Endothelial cell of umbilical vein (primary cell): Measurements from ENCODE around the gene CCDC9B. TPM values are rescaled to one million over a fixed set of nuclear protein-coding genes. Genes with fewer than 3 reads are reported as not detected.

Experiments
- BruUV-seq: library from RNA; stranded (reverse); fragments of 400-500 nt; replicated peaks from 2 replicates; lab custom pipeline; 2021; lab: Mats Ljungman, UMichigan
- CTCF ChIA-PET: fragments of 300-600, 350-600 bp; sonication (Branson Sonifier 250); formaldehyde crosslinking; loops from one replicate; lab custom pipeline; 2021; ENCODE audit warnings: antibody characterized with exemption, inconsistent platforms; lab: Charles Lee
- POLR2A ChIA-PET: fragments of 300-600, 350-600 bp; sonication (Branson Sonifier 250); formaldehyde crosslinking; loops from one replicate; lab custom pipeline; 2021; ENCODE audit warnings: antibody characterized with exemption, inconsistent platforms; lab: Charles Lee
- DNase-seq: peaks from one replicate; pipeline ENCODE4 v3.0.0-alpha.2; 2011; ENCODE audit warnings: low read depth, low spot score
- FAIRE-seq: peaks from 2 replicates; lab custom pipeline; 2011; peaks lifted over from hg19 to GRCh38; lab: Jason Lieb, UNC
- H2AFZ ChIP-seq: 2 replicates; pipeline ENCODE4 v1.6.0; 2012; ENCODE audit warnings: low read depth, low read length, control low read depth, inconsistent platforms
- H3K27ac ChIP-seq: 2 replicates; pipeline ENCODE4 v1.5.1; 2011; ENCODE audit warnings: low read depth, mild to moderate bottlenecking, control low read depth, low read length, moderate library complexity; ENCODE audit not compliant: insufficient read depth
- H3K27me3 ChIP-seq, 2 experiments: 2 replicates each; pipeline versions ENCODE4 v1.6.0 to v1.6.1; 2011; ENCODE audit warnings: low read length in 2 of 2, mixed read lengths in 1 of 2; ENCODE audit not compliant: control insufficient read depth in 2 of 2, insufficient read depth in 2 of 2
- H3K36me3 ChIP-seq, 2 experiments: 2 replicates in 1 of 2; 3 replicates in 1 of 2; pipeline ENCODE4 v1.5.1; 2011; ENCODE audit warnings: low read length in 2 of 2, mild to moderate bottlenecking in 1 of 2, moderate library complexity in 1 of 2; ENCODE audit not compliant: control insufficient read depth in 2 of 2, insufficient read depth in 2 of 2; ENCODE audit errors: extremely low read depth in 1 of 2
- H3K4me1 ChIP-seq: 3 replicates; pipeline ENCODE4 v1.5.1; 2011; ENCODE audit warnings: mild to moderate bottlenecking, low read length; ENCODE audit not compliant: control insufficient read depth, insufficient read depth; ENCODE audit errors: extremely low read depth
- H3K4me2 ChIP-seq: 2 replicates; pipeline ENCODE4 v1.6.1; 2011; ENCODE audit warnings: low read length, control low read depth, mixed read lengths; ENCODE audit not compliant: insufficient read depth
- H3K4me3 ChIP-seq, 3 experiments: fragments of 200-600 bp in 1 of 3; sonication (generic), shearing (Covaris generic) in 1 of 3; replicated peaks in 1 of 3; 2 replicates each; pipeline ENCODE4 v1.5.1; 2011 to 2016; ENCODE audit warnings: control low read depth in 3 of 3, low read length in 3 of 3, mild to moderate bottlenecking in 2 of 3, inconsistent platforms in 1 of 3, low read depth in 1 of 3, moderate library complexity in 1 of 3; ENCODE audit not compliant: insufficient read depth in 1 of 3
- H3K79me2 ChIP-seq: 2 replicates; pipeline ENCODE4 v1.6.0; 2012; ENCODE audit warnings: low read length, inconsistent platforms; ENCODE audit not compliant: control insufficient read depth, insufficient read depth
- H3K9ac ChIP-seq: replicated peaks from 2 replicates; pipeline ENCODE3; 2011; ENCODE audit warnings: low read length, control low read depth; ENCODE audit not compliant: insufficient read depth; ENCODE audit errors: extremely low read depth
- H3K9me1 ChIP-seq: replicated peaks from 3 replicates; pipeline ENCODE4 v1.6.0; 2011; ENCODE audit warnings: mild to moderate bottlenecking, low read length; ENCODE audit not compliant: control insufficient read depth, insufficient read depth; ENCODE audit errors: extremely low read depth
- H3K9me3 ChIP-seq: replicated peaks from 2 replicates; pipeline ENCODE4 v1.5.1; 2012; ENCODE audit warnings: low read length, inconsistent platforms; ENCODE audit not compliant: control insufficient read depth, insufficient read depth
- H4K20me1 ChIP-seq: replicated peaks from 2 replicates; pipeline ENCODE3; 2011; ENCODE audit warnings: mild to moderate bottlenecking, low read length; ENCODE audit not compliant: control insufficient read depth, insufficient read depth; ENCODE audit errors: extremely low read depth
- CTCF ChIP-seq, 2 donors: IDR thresholded peaks; 1 replicate in 1 of 2; 2 replicates in 1 of 2; pipeline ENCODE4 v1.5.1; 2011; ENCODE audit warnings: low read length in 2 of 2, mild to moderate bottlenecking in 2 of 2, moderate library complexity in 2 of 2, control low read depth in 1 of 2, inconsistent platforms in 1 of 2, low read depth in 1 of 2; ENCODE audit not compliant: insufficient read depth in 1 of 2; ENCODE audit errors: extremely low read depth in 1 of 2
- EZH2 ChIP-seq: IDR thresholded peaks from 2 replicates; pipeline ENCODE4 v1.6.1; 2012; ENCODE audit warnings: borderline replicate concordance, low read depth, mild to moderate bottlenecking, moderate library complexity, low read length, inconsistent platforms; ENCODE audit not compliant: severe bottlenecking
- FOS ChIP-seq: IDR thresholded peaks from 2 replicates; pipeline ENCODE4 v1.6.1; 2011; ENCODE audit warnings: mild to moderate bottlenecking, low read length, moderate library complexity, borderline replicate concordance; ENCODE audit not compliant: insufficient read depth
- GATA2 ChIP-seq: IDR thresholded peaks from 2 replicates; pipeline ENCODE4 v1.7.0; 2011; ENCODE audit warnings: low read depth, mild to moderate bottlenecking, moderate library complexity, mixed read lengths, low read length; ENCODE audit not compliant: insufficient read length, insufficient read depth
- JUN ChIP-seq: IDR thresholded peaks from 2 replicates; pipeline ENCODE4 v1.6.1; 2011; ENCODE audit warnings: borderline replicate concordance, low read depth; ENCODE audit not compliant: insufficient read length, insufficient read depth
- MAX ChIP-seq: IDR thresholded peaks from 2 replicates; pipeline ENCODE4 v1.6.1; 2011; ENCODE audit not compliant: insufficient read depth, insufficient read length
- MYC ChIP-seq: IDR thresholded peaks from one replicate; pipeline ENCODE4 v1.6.1; 2011; ENCODE audit warnings: mild to moderate bottlenecking, low read depth, low read length
- POLR2A ChIP-seq: IDR thresholded peaks from 2 replicates; pipeline ENCODE4 v1.6.1; 2012; ENCODE audit warnings: low read depth, mild to moderate bottlenecking, control low read depth, low read length
- POLR2AphosphoS5 ChIP-seq: IDR thresholded peaks from 2 replicates; pipeline ENCODE4 v1.6.1; 2012; ENCODE audit warnings: low read depth, mild to moderate bottlenecking, control low read depth, low read length, moderate library complexity; ENCODE audit not compliant: insufficient read depth
- dilution Hi-C: fragments of 300-500 bp; cut with MboI; formaldehyde crosslinking; loops from one replicate; pipeline ENCODE4 v1.15.0; 2019; ENCODE audit warnings: low sequenced_read_pairs; ENCODE audit not compliant: extremely low pct_ligation_motif_present
- intact Hi-C: fragments of 100-400 bp; cut with micrococcal nuclease; formaldehyde crosslinking; loops from one replicate; pipeline ENCODE4 v1.10.0; 2022
- polyA plus RNA-seq, 4 experiments: library from polyadenylated mRNA; depleted of rRNA in 3 of 4; stranded (reverse) in 3 of 4; unstranded in 1 of 4; fragments of >200 nt; gene quantifications; 2 replicates each; pipeline versions ENCODE4 v1.2.1 to v1.2.3, GENCODE V29; 2011 to 2012; ENCODE audit warnings: missing spikeins in 1 of 4
- total RNA-seq: library from RNA; stranded (reverse); gene quantifications from 2 replicates; pipeline ENCODE4 v1.2.3, GENCODE V29; 2021

The CCDC9B gene
- total and polyA plus RNA-seq, 2 donors (not counting 3 experiments of a cell fraction or from before 2014, with no cell fraction given) = 7.6 to 46.0 TPM

DNA sequence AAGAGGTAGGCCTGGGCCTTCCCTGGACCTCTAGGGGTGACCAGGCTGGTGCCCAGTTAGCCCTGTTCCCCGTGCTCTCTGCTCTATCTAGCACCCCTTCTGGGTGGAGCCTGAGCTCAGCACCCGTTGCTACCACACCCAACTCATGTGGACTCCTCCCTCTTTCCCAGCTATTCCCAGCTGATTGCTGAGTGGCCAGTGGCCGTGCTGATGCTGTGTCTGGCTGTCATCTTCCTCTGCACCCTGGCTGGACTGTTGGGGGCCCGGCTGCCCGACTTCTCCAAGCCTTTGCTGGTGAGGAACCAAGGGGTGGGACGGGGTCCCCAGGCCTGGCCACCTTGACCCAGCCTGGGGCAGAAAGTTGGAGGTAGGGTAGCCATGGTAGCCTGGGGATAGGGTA is 23.5 kb upstream of the CCDC9B start:
- Histone ChIP-seq H3K9ac (no peak overlapping the region), H3K79me2 (no peaks in the 10 kb centered on the region), H3K9me3 (no peaks in the 10 kb centered on the region), H3K4me2 (no peak overlapping the region), H4K20me1 (no peaks in the 10 kb centered on the region), H2AFZ (no peak overlapping the region), H3K4me1 (peaks cover 3% of the 10 kb centered on the region), H3K27ac (no peak overlapping the region), H3K4me3 (no peak overlapping the region), H3K27me3 (peaks cover 3 to 9% of the 10 kb centered on the region in 2 experiments), H3K9me1 (no peaks in the 10 kb centered on the region), H3K36me3 (no peaks in the 10 kb centered on the region)
- DNase-seq (no peak), FAIRE-seq (no peak)
- TF ChIP-seq MYC = no peak
- TF ChIP-seq POLR2A = no peak
- no peak for TF ChIP-seq EZH2
- TF ChIP-seq POLR2AphosphoS5 = no peak
- TF ChIP-seq CTCF (IDR thresholded peaks at IDR 0.05; ENCODE audit: extremely low read depth in 1 of 2, insufficient read depth in 1 of 2, low read depth in 1 of 2, low read length in 2 of 2) = no peak
- no peak for TF ChIP-seq GATA2
- no peak for TF ChIP-seq FOS
- TF ChIP-seq MAX = no peak
- TF ChIP-seq JUN = no peak
- ChIA-PET CTCF (interaction anchor here (1.8 to 9.4 kb wide), 2 partner anchors 20 to 24 kb away, joined by 8 to 60 read pairs; no protein-coding TSS in a partner anchor), POLR2A (no interaction called here)
- no TSS peak for BruUV-seq
- intact Hi-C loops (no loop called here), dilution Hi-C loops (no loop called here)
